ENCODE data around the gene SNCB.

SNCB gene

GRCh38 chr5:176646049-176646706 lies 15.8 kb upstream of the SNCB start:
- Mint-ChIP-seq H3K27ac (peak overlapping the region; percentile 87 to 90), H3K4me3 (peak overlapping the region; percentile 82 to 91), H3K36me3 (ENCODE audit: insufficient read depth) (peaks cover 14% of the 10 kb centered on the region), H3K9me3 (no peaks in the 10 kb centered on the region), H3K27me3 (no peaks in the 10 kb centered on the region), H3K4me1 (ENCODE audit: low read depth in 2 of 2) (peaks cover 42% of the 10 kb centered on the region in 2 donors)
- DNase-seq = no peak
- ATAC-seq (replicated peaks) = no peak

GRCh38 chr5:176644878-176645670 lies 14.7 kb upstream of the SNCB start:
- ATAC-seq (replicated peaks) = no peak
- no peaks in the 10 kb centered on the region for H3K9me3 Mint-ChIP-seq
- peaks cover 31% of the 10 kb centered on the region in 2 donors for H3K4me1 Mint-ChIP-seq (ENCODE audit: low read depth in 2 of 2)
- peak overlapping the region in 1 of 2 donors; percentile 51 for H3K4me3 Mint-ChIP-seq
- H3K27ac Mint-ChIP-seq = peak overlapping the region; percentile 46 to 70
- H3K27me3 Mint-ChIP-seq = no peaks in the 10 kb centered on the region
- H3K36me3 Mint-ChIP-seq (ENCODE audit: insufficient read depth) = peaks cover 14% of the 10 kb centered on the region
- no peak for DNase-seq

GRCh38 chr5:176644294-176644693 lies 14.0 kb upstream of the SNCB start:
- ATAC-seq (replicated peaks) = no peak
- Mint-ChIP-seq H3K4me3 (no peak overlapping the region), H3K9me3 (no peaks in the 10 kb centered on the region), H3K36me3 (ENCODE audit: insufficient read depth) (peaks cover 11% of the 10 kb centered on the region), H3K27ac (no peak overlapping the region), H3K27me3 (no peaks in the 10 kb centered on the region), H3K4me1 (ENCODE audit: low read depth in 2 of 2) (peaks cover 23 to 28% of the 10 kb centered on the region in 2 donors)
- no peak for DNase-seq

- H3K36me3 Mint-ChIP-seq (ENCODE audit: insufficient read depth) = peaks cover 7% of the 10 kb centered on the region
- H3K9me3 Mint-ChIP-seq = no peaks in the 10 kb centered on the region
- no peak overlapping the region for H3K4me3 Mint-ChIP-seq
- no peaks in the 10 kb centered on the region for H3K27me3 Mint-ChIP-seq
- no peak for DNase-seq
- H3K4me1 Mint-ChIP-seq (ENCODE audit: low read depth in 2 of 2) = peaks cover 17 to 21% of the 10 kb centered on the region in 2 donors
- no peak for ATAC-seq (replicated peaks)
- no peak overlapping the region for H3K27ac Mint-ChIP-seq
Measured at GRCh38 chr5:176643491-176644219, 13.3 kb upstream of the SNCB start.

- no peak for DNase-seq
- Mint-ChIP-seq H3K27me3 (peaks cover 0 to 5% of the 10 kb centered on the region in 2 donors), H3K9me3 (no peaks in the 10 kb centered on the region), H3K4me1 (ENCODE audit: low read depth in 2 of 2) (peaks cover 11 to 15% of the 10 kb centered on the region in 2 donors), H3K27ac (no peak overlapping the region), H3K4me3 (no peak overlapping the region), H3K36me3 (ENCODE audit: insufficient read depth) (peaks cover 3% of the 10 kb centered on the region)
- no peak for ATAC-seq (replicated peaks)
Measured at GRCh38 chr5:176642675-176643490, 12.5 kb upstream of the SNCB start.

GRCh38 chr5:176640616-176641015 lies 10.3 kb upstream of the SNCB start:
- Mint-ChIP-seq H3K36me3 (ENCODE audit: insufficient read depth) (peaks cover 3% of the 10 kb centered on the region), H3K4me1 (ENCODE audit: low read depth in 2 of 2) (no peaks in the 10 kb centered on the region), H3K4me3 (no peak overlapping the region), H3K27ac (no peak overlapping the region), H3K27me3 (peaks cover 4 to 27% of the 10 kb centered on the region in 2 donors), H3K9me3 (no peaks in the 10 kb centered on the region)
- ATAC-seq (replicated peaks) (no peak), DNase-seq (no peak)

GRCh38 chr5:176639981-176640380 lies 9.6 kb upstream of the SNCB start:
- Mint-ChIP-seq H3K4me3 (no peak overlapping the region), H3K27me3 (peaks cover 10 to 34% of the 10 kb centered on the region in 2 donors), H3K27ac (no peak overlapping the region), H3K4me1 (ENCODE audit: low read depth in 2 of 2) (no peaks in the 10 kb centered on the region), H3K9me3 (peaks cover 0 to 4% of the 10 kb centered on the region in 2 donors), H3K36me3 (ENCODE audit: insufficient read depth) (peaks cover 7% of the 10 kb centered on the region)
- DNase-seq (no peak), ATAC-seq (replicated peaks) (no peak)

GRCh38 chr5:176639208-176639607 lies 8.9 kb upstream of the SNCB start:
- ATAC-seq (replicated peaks) = no peak
- H3K27ac Mint-ChIP-seq = no peak overlapping the region
- no peak overlapping the region for H3K4me3 Mint-ChIP-seq
- no peak for DNase-seq
- peaks cover 16 to 41% of the 10 kb centered on the region in 2 donors for H3K27me3 Mint-ChIP-seq
- H3K36me3 Mint-ChIP-seq (ENCODE audit: insufficient read depth) = peaks cover 9% of the 10 kb centered on the region
- H3K9me3 Mint-ChIP-seq = peaks cover 0 to 7% of the 10 kb centered on the region in 2 donors
- no peaks in the 10 kb centered on the region for H3K4me1 Mint-ChIP-seq (ENCODE audit: low read depth in 2 of 2)

GRCh38 chr5:176638437-176638836 lies 8.1 kb upstream of the SNCB start:
- Mint-ChIP-seq H3K27me3 (peaks cover 23 to 49% of the 10 kb centered on the region in 2 donors), H3K9me3 (peaks cover 0 to 7% of the 10 kb centered on the region in 2 donors), H3K27ac (no peak overlapping the region), H3K4me3 (no peak overlapping the region), H3K36me3 (ENCODE audit: insufficient read depth) (peaks cover 7% of the 10 kb centered on the region), H3K4me1 (ENCODE audit: low read depth in 2 of 2) (no peaks in the 10 kb centered on the region)
- ATAC-seq (replicated peaks) = no peak
- no peak for DNase-seq

GRCh38 chr5:176637556-176637955 lies 7.2 kb upstream of the SNCB start:
- DNase-seq = no peak
- H3K27ac Mint-ChIP-seq = no peak overlapping the region
- no peak for ATAC-seq (replicated peaks)
- H3K4me1 Mint-ChIP-seq (ENCODE audit: low read depth in 2 of 2) = no peaks in the 10 kb centered on the region
- peaks cover 26 to 58% of the 10 kb centered on the region in 2 donors for H3K27me3 Mint-ChIP-seq
- H3K36me3 Mint-ChIP-seq (ENCODE audit: insufficient read depth) = peaks cover 9% of the 10 kb centered on the region
- no peak overlapping the region for H3K4me3 Mint-ChIP-seq
- H3K9me3 Mint-ChIP-seq = peaks cover 0 to 7% of the 10 kb centered on the region in 2 donors

- ATAC-seq (replicated peaks) = no peak
- no peak overlapping the region for H3K4me3 Mint-ChIP-seq
Measured at GRCh38 chr5:176636426-176636825, 6.1 kb upstream of the SNCB start.

GRCh38 chr5:176633598-176633997 lies 3.3 kb upstream of the SNCB start:
- DNase-seq = no peak
- Mint-ChIP-seq H3K9me3 (peaks cover 0 to 7% of the 10 kb centered on the region in 2 donors), H3K27ac (no peak overlapping the region), H3K27me3 (peaks cover 41 to 94% of the 10 kb centered on the region in 2 donors), H3K36me3 (ENCODE audit: insufficient read depth) (peaks cover 9% of the 10 kb centered on the region), H3K4me3 (no peak overlapping the region), H3K4me1 (ENCODE audit: low read depth in 2 of 2) (peaks cover 3 to 4% of the 10 kb centered on the region in 2 donors)
- ATAC-seq (replicated peaks) = no peak

More at GRCh38 chr5:176636426-176636825, 6.1 kb upstream of the SNCB start:
- peaks cover 28 to 69% of the 10 kb centered on the region in 2 donors for H3K27me3 Mint-ChIP-seq
- no peak for DNase-seq
- peaks cover 0 to 7% of the 10 kb centered on the region in 2 donors for H3K9me3 Mint-ChIP-seq
- H3K36me3 Mint-ChIP-seq (ENCODE audit: insufficient read depth) = peaks cover 9% of the 10 kb centered on the region
- no peaks in the 10 kb centered on the region for H3K4me1 Mint-ChIP-seq (ENCODE audit: low read depth in 2 of 2)
- no peak overlapping the region for H3K27ac Mint-ChIP-seq

GRCh38 chr5:176632745-176633144 lies 2.4 kb upstream of the SNCB start:
- Mint-ChIP-seq H3K4me1 (ENCODE audit: low read depth in 2 of 2) (peaks cover 4 to 6% of the 10 kb centered on the region in 2 donors), H3K27me3 (peaks cover 45 to 96% of the 10 kb centered on the region in 2 donors), H3K27ac (no peak overlapping the region), H3K36me3 (ENCODE audit: insufficient read depth) (peaks cover 9% of the 10 kb centered on the region), H3K9me3 (peaks cover 0 to 7% of the 10 kb centered on the region in 2 donors), H3K4me3 (no peak overlapping the region)
- DNase-seq = no peak
- no peak for ATAC-seq (replicated peaks)

Measured in effector memory CD8-positive, alpha-beta T cell (primary cell).